ENCODE data around the gene AHSA1. TPM values are rescaled to one million over a fixed set of nuclear protein-coding genes. Genes with fewer than 3 reads are reported as not detected.

AHSA1 gene
- total RNA-seq, 1 donor from 2014 or later: 217 TPM

DNA sequence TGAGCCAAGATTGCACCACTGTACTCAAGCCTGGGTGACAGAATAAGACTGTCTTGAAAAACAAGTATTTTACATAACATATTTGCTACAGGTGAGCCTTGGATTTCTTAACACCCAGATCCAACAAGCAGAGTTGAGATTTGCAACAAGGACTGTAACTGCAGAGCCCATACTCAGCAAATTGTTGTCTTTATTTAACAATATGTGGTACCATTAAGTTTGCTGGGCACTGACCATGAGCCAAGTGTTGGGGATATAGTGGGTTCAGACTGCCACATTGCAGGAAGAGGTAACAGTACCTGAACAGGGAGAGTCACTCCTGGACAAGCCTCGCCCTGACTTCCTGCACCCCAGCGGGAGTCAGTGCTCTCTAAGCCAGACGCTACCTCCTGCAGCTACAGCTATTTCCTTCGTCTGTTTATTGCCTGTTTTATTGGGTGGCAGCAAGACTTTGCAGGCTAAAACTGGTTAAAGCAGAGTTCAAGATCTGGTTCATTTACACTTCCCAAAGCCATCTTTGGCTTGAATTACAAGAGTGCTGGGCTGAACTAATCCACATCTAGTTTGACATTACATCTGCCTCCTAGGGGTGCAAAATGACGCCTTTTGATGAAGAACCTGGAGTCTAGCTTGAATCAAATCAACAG is 12.5 kb downstream of the AHSA1 start:
- intact Hi-C loops (cut with micrococcal nuclease): no loop called here

DNA sequence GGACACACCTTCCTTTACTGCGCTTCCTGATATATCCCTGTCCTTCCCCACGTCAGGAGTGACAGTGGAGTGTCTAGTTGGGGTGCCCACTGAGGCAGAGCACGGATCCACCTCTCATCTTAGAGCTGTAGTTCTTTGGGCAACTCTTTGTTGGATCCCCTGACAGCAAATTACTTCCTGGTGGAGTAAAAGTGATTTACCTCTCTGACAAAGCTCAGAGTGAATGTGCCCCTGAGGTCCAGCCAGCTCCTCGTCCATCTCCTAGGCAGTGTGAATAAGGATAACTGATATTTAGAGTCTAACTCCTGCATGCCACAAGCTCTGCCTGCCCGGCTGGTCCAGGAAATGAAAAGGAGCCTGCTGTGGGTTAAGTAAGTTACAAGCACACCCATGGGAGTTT is 16.0 kb downstream of the AHSA1 start:
- intact Hi-C loops (cut with micrococcal nuclease): no loop called here

DNA sequence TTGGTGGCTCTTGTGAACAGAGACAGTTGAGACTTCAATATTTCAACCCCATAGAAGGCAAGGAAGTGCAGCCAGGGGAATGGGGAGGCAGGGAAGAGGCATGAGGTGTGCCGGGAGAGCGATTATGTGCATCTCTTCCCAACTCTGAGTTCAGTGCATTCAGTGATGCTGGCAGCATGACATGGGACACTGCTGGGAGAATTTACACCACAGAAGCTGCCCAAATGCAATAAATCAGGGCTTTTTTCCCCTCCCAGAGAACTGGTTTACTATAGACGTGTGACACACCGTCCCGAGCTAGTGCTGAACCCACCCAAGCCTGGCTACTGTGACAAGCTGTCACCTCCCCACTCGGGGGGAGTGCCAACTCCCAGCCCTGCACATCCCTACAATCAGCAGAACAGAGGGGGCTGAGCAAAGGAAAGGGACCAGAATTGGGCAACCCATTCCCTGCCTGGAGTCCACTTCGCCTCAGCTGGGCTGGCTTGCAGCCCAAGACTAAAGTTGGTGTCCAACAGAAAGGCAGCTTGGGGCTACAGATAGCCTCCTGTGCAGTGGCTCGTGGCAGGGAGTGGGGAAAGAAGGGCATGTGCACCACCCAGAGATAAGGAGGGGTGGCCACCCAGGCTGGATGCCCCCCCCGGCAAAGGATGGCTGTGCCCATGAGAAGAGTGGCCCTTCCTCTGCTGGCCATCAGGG is 16.7 kb downstream of the AHSA1 start:
- intact Hi-C loops (cut with micrococcal nuclease): no loop called here

DNA sequence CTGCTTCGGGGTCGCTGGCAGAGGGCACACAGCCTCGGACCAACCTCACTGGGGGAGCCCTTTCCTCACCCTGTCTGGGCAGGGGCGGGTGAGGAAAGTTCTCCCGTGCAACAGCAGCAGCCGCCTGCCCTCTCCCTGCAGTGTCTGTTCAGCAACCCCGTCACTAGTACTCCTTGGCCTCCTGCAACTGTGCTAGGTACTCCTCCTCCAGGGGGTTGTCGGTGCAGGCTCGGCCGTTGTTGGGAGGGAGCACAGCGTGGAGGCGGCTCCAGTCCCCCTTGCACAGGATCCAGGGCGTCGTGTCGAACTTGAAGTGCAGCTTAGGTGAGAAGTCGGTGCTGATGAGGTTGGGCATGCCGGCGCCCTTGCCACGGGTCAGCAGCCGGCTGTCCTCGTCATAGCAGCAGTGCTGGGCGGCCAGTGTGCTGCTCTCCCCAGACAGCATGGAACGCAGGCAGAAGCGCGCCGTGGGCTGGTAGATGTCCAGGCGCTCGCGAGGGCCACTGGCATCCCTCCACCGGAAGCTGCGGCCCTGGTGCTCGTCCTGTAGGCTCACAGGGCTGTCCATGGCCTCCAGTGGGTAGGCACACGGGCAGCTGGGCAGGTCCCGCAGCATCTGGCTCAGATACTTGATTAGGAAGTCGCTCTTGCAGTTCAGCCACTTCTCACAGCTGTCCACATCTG is 17.7 kb downstream of the AHSA1 start:
- intact Hi-C loops (cut with micrococcal nuclease): no loop called here

DNA sequence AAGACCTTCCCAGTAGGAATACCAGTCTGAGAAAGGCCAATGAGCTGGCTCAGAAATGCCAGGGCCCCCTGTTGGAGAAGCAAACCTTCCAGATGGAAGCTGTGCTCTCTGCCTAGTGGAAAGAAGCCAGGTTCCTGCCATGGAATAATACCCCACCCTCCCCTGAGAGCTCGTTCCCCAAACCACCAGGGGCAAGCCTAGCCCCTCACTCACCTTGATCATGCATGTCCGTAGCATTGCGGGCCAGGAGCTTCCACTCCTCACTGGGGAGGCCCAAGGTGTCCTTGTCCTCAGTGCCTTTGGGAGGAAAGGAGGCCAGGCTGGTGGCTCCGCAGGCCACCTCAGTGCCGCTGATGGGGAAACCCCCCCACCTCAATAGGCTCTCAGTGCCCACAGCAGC is 20.1 kb downstream of the AHSA1 start:
- intact Hi-C loops (cut with micrococcal nuclease): no loop called here

DNA sequence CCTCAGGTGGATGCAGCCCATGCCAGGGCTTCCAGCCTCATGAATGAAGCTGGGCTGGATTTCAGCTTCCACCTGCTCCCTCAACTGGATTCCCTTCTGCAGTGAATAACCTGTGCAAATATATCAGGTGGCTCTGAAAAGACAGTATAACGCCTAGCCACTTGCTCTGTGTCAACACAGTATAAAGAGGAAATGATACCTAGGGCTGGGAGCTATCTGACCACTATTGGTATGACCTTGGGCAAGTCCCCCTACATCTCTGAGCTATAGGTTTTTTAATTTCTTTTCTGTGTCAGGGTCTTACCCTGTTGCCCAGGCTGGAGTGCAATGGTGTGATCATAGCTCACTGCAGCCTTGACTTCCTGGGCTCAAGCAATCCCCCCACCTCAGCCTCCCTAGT is 20.9 kb downstream of the AHSA1 start:
- intact Hi-C loops (cut with micrococcal nuclease): no loop called here

DNA sequence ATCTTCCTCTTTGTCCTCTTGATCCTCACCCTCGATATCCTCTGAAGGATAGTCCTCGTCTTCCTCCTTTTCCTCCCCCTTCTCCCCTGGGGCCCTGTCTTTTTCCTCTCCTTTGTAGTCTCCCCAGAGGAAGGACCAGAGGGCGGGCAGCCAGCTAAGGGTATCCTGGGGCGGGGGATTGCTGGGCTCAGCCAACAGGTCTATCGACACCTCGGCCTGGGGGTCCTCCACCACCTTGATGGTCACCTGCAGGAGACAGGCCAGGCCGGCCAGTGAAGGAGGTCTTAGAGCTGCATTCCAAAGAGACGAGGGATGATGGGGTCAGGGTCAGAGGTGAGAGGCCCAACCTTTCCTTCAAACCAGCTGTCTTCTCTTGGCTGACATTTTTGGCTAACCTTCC is 24.5 kb downstream of the AHSA1 start:
- intact Hi-C loops (cut with micrococcal nuclease): no loop called here

DNA sequence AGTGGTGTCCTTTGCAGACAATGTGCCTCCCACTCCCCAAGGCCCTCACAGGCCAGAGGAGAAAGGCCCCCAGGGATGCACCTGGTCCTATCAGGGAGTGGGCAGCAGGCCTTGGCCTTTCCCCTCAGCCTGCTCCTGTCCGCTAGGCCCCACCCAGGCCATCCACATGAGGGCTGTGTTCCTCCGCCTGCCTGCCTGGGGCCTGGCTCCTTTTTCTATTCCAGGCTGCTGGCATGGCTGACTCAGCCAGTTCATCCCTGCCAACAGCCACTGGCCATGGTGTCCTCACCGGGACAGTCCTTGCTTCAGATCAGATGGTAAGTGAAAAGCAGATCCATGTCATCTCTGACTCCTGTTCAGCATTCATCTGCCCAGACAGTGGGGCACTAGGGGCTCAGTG is 27.4 kb downstream of the AHSA1 start:
- intact Hi-C loops (cut with micrococcal nuclease): no loop called here

DNA sequence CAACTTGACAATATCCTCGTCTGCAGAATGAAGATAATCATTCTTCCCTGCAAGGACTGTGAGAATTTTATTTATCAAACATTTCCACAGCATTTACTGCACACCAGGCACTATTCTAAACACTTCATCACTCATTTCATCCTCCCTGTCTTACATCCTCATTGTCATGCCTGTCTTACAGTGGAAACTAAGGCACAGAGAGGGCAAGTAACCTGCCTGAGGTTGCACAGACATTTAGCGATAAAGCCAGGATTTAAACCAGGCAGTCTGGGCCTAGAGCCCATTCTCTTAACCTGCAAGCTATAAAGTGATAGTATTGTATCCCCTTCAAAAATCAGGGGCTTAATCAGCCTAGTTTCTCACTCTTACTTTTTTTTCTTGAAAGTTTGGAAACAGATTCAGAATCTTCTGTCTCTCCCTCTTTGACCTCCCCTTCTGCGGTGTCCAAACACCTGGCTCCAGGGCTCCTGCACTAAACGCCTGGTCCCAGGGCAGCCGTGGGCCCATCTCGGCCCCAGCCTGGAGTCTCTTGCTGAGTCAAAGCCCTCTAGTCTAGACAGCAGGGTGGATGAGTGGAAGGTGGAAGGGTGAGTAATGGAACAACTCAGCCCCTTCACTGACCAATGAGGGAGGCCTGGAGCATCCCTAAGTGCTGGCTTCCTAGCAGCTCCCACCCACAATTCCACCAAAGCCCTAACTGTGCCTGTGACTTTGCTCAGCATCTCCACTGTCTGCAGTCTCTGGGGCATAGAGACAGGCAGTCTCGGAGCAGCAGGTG is 28.2 kb downstream of the AHSA1 start:
- intact Hi-C loops (cut with micrococcal nuclease): no loop called here

DNA sequence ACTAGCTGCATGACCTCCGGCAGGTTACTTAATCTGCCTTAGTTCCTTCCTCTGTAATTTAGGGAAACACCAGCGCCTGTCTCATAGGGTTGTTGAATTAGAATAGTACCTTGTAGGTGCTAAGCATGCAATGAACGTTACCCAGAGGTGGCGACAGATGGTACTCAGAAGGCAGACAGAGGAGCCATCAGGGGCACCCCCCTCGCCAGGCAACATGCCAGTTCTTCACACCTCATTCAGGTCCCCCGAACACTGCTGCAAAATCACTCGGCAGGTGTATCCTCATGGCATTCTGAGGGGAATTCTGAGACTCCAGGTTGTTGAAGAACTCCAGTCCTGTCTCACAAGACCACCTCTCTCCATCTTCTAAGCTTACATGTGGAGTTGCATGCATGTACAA is 30.7 kb downstream of the AHSA1 start:
- intact Hi-C loops (cut with micrococcal nuclease): no loop called here

DNA sequence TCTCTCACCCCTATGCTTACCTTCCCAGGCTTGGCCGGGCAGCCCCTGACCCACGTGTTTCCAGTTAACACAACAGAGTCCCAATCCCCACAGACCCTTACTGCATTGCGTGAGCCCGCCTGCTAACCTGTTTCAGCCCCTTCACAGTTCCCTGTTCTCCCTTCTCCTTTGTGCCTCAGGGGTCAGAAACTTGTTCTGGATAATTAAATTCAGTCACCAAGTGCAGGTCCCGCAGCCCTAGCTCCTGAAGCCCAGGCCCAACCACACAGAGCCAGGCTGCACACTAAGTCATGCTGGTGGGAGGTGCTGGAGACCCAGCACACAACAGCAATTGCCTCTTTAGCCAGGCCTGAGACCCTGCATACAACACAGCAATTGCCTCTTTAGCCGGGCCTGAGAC is 31.1 kb downstream of the AHSA1 start:
- intact Hi-C loops (cut with micrococcal nuclease): no loop called here

DNA sequence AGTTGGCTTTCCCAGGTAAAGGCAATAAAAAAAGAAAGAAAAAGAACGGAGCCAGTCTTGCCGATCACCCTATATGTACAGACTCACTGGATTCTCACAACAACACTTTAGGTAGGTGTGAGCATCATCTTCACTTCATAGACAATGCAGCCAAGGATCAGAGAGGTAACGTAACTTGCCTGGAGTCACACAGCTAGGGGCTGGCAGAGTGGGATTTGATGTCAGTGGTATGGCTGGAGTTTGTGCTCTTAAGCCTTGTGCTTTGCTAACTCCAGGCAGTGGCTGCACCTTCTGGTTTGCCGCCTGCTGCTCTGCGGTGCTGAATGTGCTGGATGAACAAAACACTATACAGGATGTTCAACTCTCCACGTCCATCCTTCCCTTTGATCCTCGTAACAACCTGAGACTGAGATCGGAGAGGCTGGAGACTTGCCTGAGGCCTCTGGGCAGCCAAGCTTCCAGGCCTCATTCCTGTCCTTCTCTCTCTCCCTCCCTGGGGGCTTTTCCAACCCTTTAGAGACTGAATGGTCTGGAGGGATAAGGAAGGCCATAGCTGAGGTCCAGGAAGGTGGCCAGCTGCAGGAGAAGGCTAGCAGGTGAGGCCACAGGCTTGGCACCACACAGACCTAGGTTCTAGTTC is 32.6 kb downstream of the AHSA1 start:
- intact Hi-C loops (cut with micrococcal nuclease): no loop called here

DNA sequence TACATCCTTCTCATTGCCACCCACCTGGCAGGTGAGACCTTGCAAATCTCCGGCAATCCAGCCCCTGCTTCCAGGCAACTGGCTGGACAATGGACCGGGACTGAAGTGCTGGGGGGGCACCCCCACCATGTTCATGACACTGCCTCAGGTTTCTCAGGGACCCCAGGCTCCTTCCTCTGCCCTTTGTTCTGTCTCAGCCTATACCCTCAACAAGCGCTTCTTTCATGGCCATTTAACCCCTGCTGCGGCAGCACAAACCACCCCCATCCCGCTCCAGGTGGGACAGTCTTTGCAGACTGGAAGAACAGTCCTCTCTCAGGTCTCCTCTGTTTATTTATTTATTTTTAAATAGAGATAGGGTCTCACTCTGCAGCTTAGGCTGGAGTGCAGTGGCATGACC is 33.2 kb downstream of the AHSA1 start:
- intact Hi-C loops (cut with micrococcal nuclease): no loop called here

DNA sequence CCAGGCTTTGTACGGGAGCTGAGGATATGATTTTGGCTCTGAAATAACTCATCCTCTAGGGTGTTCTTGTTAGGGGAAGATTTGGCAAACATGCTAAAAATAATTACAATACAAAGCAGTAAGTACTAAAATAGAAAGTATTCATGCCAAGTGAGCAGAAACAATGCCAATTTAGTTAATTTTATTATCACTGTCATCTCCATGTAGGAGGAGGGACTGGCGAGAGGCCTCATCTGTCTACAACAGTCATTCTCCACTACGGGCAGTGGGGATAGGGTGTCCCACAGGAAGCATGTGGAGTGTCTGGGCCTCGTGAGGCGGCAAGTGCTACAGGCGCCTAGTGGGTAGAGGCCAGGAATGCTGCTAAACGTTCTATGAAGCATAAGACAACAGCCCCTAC is 37.4 kb downstream of the AHSA1 start:
- intact Hi-C loops (cut with micrococcal nuclease): no loop called here

DNA sequence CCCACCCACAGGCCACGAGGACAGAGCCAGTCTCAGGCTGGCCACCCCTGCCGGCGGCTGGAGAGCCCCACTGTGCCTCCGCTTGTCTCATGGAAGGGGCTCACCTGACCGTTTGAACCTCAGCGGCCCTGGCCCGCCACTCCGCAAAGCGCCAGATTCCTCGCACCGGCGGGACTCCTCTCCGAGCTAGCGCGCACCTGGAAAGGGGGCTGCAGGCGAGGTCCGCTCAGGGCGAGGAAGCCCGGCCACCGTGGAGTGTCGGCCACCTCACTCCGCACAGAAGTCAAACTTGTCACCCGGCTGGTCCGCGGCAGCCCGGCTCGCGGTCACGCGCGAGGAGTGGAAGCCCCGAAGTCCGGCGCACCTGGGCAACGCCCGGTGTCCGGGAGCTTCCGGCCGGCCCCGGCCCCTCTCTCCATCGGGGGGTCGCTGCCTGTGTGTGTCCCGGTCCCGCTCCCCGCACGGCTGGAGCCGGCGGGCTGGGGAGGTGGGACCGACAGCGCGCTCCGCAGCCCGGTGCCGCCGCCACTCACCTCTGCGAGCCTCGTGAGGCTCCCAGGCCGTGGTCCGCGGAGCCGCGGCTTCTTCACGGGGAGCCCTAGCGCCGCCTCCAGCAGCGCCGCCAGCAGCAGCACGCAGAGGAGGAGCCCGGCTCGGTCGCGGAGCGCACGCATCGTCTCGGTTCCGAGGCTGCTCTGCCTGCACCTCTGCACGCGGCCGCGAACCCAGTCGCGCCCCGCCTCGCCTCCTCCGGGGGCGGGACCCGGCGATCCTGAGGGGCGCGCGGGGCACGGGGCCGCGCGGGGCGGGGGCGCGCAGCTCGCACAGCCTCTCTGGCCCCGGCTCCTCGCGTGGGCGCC is 40.5 kb downstream of the AHSA1 start, which contains the start of gene ISM2:
Gene ISM2, minus strand, starts transcription at position 697 of the 860 bp plus-strand sequence. Its CDS starts 23 bp downstream, at position 674.
- intact Hi-C loops (cut with micrococcal nuclease): no loop called here

DNA sequence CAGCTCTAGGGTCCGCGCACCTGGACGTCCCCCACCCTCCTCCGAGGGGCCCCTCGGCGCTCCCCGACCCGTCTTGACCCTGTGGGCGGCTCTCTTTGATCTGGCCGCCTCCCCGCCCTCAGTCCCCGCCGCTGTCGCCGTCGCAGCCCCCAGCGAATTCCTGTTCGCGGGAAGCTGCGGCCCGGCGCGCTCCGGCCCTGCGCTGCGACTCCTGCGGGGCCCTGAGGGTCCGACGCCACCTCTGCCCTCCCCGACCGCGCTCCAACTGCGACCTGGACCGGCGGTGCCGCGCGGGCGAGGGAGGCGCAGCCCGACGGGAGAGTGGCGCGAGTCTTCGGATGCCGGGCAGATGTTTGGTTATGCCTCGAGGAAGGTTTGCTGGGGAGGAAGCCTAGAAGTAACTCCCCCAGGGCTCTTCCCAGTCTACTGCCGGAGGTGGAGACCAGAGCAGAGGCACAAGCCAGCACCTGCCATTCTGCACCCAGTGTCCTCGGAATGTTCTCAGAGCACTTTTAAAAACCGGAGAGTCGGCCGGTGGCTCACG is 41.2 kb downstream of the AHSA1 start:
- intact Hi-C loops (cut with micrococcal nuclease): no loop called here

DNA sequence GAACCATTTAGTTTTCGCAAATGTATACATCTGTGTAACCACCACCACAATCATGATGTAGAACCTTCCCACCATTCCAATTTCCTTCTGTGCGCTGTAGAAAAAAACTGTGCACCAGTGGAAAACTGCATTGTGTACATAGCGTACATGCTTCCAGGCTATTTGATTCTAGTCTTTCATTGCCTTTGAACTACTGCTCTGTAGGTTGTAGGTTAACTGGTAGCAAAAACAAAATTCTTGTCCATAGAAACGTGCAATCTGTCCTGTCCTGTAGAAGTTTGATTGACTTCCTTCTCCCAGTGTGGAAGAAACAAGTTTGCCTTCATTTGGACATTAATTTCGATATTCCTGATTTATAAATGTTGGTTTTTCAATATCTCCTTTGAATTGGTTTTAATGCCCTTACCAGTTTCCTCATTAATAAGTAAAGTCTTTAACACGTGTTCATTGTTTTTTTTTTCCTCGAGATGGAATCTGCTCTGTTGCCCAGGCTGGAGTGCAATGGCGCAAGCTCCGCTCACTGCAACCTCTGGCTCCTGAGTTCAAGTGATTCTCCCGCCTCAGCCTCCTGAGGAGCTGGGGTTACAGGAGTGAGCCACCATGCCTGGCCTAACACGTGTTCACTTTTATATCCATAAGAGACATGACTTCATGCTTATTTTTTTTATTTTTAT is 44.4 kb downstream of the AHSA1 start:
- intact Hi-C loops (cut with micrococcal nuclease): no loop called here

DNA sequence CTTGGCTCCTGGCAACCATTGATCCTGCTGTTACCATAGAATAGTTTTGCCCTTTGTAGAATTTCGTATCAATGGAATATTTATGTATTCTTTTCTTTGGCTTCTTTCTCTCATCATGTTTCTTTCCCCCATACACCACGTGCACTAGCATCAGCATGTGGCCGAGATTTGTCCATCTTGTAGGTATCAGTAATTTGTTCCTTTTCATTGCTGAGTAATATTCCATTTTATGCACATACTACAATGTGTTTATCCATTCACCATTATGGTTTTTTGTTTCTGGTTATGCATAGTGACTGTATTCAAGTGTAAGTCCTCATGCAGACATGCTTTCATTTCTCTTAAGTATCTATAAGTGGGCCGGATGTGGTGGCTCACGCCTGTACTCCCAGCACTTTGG is 45.2 kb downstream of the AHSA1 start:
- intact Hi-C loops (cut with micrococcal nuclease): no loop called here

DNA sequence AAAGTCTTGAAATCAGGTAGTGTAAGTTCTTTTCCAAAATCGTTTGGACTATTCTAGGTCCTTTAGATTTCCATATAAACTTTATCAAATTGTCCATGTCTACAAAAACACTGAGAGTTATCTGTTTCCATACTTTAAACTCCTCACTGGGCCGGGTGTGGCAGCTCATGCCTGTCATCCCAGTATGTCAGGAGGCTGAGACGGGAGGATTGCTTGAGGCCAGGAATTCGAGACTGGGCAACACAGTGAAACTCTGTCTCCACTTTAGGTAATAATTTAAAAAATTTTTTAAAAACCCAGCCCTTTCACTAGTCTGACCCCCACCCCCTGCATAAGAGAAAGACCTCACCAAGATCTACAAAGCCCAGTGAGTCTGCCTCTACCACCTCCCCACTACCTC is 47.1 kb downstream of the AHSA1 start:
- intact Hi-C loops (cut with micrococcal nuclease): no loop called here

DNA sequence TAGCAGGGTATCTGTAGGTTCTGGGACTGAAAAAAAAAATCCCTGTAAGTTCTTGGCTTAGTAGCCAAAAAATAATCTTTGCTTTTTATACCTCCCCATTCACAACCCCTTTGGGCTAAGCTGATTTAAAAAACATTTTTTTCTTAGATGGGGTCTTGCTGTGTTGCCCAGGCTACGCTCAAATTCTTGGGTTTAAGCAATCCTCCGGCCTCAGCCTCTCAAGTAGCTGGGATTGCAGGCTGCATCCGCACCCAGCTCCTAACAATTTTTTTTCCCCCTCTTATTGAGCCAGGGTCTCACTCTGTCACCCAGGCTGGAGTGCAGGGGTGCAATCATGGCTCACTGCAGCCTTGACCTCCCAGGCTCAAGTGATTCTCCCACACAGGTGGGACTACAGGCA is 49.9 kb downstream of the AHSA1 start:
- intact Hi-C loops (cut with micrococcal nuclease): no loop called here
